GM13976 (cell line): Measurements from ENCODE around the gene TSPOAP1.

Experiments used
- DNase-seq: peaks from one replicate; pipeline ENCODE4 v3.0.0; 2012; ENCODE audit warnings: low spot score
- in situ Hi-C: fragments of 300-500 bp; cut with MboI; formaldehyde crosslinking; loops from one replicate; pipeline ENCODE4 v1.12.0; 2022; ENCODE audit warnings: low sequenced_read_pairs, mixed read lengths, inconsistent platforms; ENCODE audit not compliant: unreplicated experiment
- TF ChIP-seq, protein P1 (sequence below): IDR thresholded peaks from 2 replicates; pipeline ENCODE4 v1.5.1; 2012; ENCODE audit warnings: borderline replicate concordance, mild to moderate bottlenecking; ENCODE audit not compliant: insufficient read depth; ENCODE audit errors: extremely low read depth, missing control alignments, control extremely low read depth

TSPOAP1 gene

DNA sequence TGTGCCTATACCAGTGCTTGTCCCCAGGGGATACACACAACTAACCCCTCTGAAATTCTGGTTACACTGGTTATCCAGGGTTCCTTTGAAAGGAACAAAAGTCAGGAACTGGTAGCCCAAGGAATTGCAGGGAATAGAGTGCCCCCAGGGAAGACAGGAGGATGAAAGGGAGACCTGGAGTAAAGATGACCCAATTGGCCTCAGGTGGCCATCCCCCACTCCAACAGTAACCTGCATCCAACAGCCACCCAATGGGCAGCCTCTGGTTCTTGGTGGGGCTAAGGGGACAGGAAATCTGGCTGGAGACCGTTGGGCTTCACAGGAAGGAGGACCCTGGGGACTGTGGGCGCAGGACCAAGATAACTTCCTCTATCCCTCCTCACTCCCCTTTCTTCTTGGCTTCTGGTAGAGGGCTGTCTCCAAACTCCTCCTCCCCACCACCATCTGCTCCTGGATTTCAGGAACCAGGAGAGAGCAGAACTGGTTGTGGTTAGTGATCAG lies 47.0 kb downstream of the TSPOAP1 start:
- in situ Hi-C loops, result no loop called here
- DNase-seq, result no peak
- TF ChIP-seq, protein P1, sequence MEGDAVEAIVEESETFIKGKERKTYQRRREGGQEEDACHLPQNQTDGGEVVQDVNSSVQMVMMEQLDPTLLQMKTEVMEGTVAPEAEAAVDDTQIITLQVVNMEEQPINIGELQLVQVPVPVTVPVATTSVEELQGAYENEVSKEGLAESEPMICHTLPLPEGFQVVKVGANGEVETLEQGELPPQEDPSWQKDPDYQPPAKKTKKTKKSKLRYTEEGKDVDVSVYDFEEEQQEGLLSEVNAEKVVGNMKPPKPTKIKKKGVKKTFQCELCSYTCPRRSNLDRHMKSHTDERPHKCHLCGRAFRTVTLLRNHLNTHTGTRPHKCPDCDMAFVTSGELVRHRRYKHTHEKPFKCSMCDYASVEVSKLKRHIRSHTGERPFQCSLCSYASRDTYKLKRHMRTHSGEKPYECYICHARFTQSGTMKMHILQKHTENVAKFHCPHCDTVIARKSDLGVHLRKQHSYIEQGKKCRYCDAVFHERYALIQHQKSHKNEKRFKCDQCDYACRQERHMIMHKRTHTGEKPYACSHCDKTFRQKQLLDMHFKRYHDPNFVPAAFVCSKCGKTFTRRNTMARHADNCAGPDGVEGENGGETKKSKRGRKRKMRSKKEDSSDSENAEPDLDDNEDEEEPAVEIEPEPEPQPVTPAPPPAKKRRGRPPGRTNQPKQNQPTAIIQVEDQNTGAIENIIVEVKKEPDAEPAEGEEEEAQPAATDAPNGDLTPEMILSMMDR, result no peak

DNA sequence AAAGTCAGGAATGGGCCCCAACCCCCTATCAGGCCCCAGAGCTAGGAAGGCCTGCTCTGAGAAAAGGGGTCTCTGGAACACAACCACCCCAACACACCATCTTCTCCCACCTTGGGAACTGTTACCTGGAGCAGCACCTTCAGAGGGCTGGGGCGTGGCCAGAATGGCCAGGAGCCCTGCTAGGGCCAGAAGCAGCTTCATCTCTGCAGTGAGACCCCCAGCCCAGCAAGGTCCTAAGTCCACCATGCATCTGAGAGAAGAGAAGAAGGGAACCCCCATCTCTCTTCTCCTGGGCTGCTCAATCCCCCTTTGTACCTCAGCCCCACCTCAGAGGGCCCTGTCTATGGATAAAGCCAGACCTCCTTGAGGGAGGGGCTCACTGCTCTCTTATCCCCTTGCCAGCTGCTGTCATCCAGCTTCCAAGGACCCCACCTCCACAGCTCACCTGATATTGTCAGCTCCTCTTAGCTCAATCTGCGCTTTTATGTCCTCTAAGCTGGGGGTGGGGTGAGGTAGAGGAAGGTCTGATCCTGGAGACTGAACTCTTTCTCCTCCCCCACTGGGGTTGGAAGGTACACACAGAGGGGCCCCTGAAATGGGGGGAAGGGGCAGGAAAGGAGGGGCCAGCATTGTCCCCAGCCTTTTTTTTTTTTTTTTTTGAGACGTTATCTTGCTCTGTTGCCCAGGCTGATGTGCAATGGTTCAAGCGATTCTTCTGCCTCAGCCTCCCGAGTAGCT lies 47.9 kb downstream of the TSPOAP1 start, which contains the start of gene MPO:
Gene MPO (minus strand): TSS at position 456 of the 738 bp plus-strand sequence. CDS start 177 bp downstream, at position 279.
- TF ChIP-seq, protein P1, result no peak
- DNase-seq, result no peak
- in situ Hi-C loops, result no loop called here

DNA sequence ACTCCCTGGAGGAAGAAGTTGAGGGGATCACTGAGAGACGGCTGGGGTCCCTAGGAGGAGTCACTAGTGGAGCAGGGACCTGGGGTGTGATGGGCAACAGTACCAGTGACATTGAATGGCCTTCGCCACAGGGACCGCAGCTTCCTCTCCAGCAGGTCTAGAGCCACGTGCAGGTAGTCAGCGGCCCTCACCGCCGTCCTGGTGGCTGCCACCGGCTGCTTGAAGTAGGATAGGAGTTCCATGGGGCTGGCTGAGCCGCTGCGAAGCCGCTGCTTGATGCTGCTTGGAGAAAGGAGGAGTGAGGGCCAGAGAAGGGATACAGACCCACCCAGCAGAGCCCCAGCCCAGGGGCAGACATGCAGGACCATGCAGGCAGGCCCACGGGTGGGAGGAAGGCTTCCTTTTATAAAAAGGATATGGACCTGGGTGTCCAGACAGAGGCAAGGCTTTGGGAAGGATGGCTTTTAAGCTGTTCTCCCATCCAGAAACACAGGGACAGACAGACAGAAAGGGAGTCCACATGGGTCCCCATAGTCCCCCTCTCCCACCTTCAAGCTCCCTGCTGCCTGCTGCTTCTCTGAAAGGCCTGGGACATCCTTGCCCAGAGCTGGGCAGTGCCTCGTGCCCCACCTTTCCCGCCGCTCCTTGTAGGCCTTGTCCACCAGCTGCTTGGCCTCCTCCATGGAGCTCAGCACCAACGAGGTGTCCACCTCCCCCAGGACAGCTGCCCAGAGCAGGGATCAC lies 48.7 kb downstream of the TSPOAP1 start:
- TF ChIP-seq, protein P1, result no peak
- peak; percentile 33 for DNase-seq
- in situ Hi-C loops, result no loop called here

DNA sequence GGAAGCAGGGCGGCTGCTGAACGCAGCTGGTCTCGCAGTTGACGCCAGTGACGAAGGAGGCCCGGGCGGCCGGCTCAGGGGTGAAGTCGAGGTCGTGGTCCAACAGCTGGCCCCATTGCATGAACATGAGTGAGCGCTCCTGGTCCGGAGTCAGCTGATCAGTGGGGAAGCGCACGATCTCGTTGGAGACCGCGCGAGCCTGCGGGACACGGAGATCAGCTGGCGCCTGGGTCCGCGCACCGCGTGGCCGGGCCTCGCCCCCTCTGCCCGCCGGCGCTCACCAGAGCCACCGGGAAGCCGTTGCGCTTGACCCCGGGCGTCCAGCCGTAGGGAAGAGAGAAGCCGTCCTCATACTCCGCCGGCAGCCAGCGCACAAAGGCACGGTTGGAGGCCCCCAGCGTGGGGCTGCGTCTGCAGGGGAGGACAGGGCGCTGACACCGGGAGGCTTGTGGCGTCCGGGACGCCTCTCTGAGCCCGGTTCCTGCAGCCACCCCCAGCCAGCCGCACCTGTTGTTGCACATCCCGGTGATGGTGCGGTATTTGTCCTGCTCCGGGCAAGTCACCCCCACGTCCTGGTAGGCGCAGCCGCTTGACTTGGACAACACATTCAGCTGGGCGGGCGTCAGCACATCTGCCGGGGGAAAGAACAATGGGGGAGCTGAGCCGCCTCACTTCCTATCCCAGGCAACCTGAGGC lies 49.4 kb downstream of the TSPOAP1 start:
- DNase-seq, result no peak
- in situ Hi-C loops, result no loop called here
- TF ChIP-seq, protein P1, result no peak

DNA sequence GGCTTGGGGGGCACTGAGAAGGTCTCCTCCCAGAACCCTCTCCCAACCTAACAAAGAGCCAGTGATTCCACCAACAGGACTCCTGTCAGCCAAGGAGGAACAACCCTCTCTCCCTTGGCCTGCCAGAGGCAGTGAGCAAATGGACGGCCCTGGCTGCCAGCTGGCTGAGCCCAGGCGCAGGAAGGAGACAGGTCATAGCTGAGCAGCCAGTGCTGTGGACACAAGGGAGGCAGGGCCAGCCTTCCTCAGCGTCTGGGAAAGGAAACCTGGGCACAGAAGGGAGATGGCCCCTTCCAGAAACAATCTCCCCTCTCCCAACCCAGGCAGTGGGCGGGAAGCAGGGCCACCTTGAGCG lies 50.0 kb downstream of the TSPOAP1 start:
- in situ Hi-C loops, result no loop called here
- DNase-seq, result peak; percentile 49
- TF ChIP-seq, protein P1, result no peak
